GM12875 (cell line): ENCODE results near the gene SUCLG2.
A peak's percentile ranks its signal among the peaks of the same experiment; 100 is the strongest.

Source experiments
- H3K4me3 ChIP-seq: one replicate; pipeline ENCODE4 v1.5.1; 2011; ENCODE audit warnings: low read depth, low read length, control low read depth
- TF ChIP-seq, protein P1 (sequence below): IDR thresholded peaks from 2 replicates; pipeline ENCODE4 v1.5.1; 2011; ENCODE audit warnings: low read depth, mild to moderate bottlenecking, control low read depth, inconsistent platforms, low read length, moderate library complexity, borderline replicate concordance; ENCODE audit not compliant: insufficient read depth

SUCLG2 gene, protein sequence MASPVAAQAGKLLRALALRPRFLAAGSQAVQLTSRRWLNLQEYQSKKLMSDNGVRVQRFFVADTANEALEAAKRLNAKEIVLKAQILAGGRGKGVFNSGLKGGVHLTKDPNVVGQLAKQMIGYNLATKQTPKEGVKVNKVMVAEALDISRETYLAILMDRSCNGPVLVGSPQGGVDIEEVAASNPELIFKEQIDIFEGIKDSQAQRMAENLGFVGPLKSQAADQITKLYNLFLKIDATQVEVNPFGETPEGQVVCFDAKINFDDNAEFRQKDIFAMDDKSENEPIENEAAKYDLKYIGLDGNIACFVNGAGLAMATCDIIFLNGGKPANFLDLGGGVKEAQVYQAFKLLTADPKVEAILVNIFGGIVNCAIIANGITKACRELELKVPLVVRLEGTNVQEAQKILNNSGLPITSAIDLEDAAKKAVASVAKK

DNA sequence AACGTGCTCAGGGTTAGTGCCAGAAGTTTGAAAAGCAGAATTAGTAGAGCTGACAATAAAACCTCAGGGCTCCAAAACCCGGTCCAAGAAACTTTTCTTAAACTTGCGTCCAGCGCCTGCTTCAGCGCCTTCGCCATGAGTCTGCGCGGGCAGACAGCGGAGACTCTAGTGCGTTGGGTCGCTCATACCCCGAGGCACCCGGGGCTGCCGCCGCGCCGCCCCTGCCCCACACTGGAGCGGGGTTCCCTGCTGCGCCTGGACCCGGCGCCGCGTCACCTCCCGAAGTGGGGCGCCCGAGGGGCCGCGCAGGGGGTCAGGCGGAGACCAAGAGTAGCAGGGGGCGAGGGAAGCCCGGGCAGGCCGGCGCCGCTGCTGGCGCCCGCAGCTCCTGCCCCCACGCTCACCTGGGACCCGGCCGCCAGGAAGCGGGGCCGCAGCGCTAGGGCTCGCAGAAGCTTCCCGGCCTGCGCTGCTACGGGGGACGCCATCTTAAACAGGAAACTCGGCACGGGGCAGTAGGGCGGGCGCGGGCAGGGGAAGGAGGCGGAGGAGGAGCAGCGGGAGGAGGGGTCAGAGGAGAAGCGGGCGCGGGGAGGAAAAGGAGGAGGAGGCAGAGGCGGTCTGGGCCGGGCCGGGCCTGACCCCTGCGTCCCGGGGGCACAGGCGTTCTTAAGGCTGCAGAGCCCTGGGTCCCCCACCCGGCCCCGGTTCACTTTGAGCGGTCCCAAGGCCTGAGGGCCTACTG, at the start of gene SUCLG2:
SUCLG2 (minus strand) TSS at position 514 of the 745 bp plus-strand sequence; CDS start at position 488, 26 bp downstream.
- peak within 1 kb of the TSS; percentile 75 for H3K4me3 ChIP-seq
- TF ChIP-seq, protein P1, sequence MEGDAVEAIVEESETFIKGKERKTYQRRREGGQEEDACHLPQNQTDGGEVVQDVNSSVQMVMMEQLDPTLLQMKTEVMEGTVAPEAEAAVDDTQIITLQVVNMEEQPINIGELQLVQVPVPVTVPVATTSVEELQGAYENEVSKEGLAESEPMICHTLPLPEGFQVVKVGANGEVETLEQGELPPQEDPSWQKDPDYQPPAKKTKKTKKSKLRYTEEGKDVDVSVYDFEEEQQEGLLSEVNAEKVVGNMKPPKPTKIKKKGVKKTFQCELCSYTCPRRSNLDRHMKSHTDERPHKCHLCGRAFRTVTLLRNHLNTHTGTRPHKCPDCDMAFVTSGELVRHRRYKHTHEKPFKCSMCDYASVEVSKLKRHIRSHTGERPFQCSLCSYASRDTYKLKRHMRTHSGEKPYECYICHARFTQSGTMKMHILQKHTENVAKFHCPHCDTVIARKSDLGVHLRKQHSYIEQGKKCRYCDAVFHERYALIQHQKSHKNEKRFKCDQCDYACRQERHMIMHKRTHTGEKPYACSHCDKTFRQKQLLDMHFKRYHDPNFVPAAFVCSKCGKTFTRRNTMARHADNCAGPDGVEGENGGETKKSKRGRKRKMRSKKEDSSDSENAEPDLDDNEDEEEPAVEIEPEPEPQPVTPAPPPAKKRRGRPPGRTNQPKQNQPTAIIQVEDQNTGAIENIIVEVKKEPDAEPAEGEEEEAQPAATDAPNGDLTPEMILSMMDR: no peak

DNA sequence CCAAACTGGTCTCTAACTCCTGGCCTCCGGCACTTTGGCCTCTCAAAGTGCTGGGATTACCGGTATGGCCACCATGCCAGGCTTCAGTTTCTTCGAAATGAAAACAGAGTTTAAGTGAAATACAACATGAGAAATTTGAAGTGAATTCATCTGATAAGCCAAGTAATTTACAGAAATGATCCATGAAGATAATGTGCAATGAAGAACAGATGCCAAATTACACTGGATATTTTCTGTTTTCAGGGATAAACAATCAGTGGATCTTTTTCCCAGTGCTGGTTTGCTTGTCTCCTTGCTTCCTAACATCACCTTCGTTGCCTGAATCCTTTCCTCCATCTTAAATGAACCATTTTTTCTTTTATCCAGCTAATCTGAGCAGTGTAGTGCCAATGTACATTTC, 46.2 kb upstream of the SUCLG2 start:
- TF ChIP-seq, protein P1: no peak

DNA sequence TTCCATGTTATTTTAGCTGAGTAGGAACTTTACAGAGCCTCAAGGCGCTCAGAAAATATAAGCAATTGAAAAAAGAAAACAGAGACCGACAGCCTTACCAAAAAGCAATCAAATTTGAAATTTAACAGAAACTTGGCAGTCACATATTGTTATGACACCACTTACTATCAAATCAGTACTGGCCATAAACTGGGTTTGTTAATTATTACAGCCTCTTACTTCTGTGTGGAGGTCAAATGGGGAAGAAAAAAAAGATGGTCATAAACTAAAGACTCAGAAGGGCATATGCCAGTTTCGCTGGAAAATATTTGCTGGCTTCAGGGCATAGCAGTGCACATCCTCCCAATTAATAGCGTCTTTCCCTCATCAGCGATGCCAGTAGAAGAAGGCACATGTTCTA, 45.5 kb upstream of the SUCLG2 start:
- H3K4me3 ChIP-seq: no peak overlapping the region
- TF ChIP-seq, protein P1: no peak

More for the DNA sequence above, 46.2 kb upstream of the SUCLG2 start:
- no peak overlapping the region for H3K4me3 ChIP-seq

DNA sequence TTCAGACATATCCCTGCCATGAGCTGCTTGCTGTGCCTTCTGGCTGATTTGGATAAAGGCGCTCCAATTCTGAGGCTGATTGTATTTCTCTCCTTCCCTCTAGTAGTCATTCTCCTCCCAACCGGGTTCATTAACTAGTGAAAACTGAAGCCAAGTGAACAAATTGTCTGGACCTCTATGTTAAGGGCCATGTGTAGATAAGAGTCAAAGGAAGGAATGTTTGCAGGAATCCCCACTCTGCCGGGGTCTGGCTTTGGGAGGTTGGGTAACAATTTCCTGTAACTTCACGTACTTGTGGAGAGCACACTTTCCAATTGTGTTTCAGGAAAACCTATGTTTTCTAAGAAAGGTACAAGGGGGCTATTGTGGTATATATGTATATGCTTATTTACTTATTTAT, 38.2 kb upstream of the SUCLG2 start:
- no peak overlapping the region for H3K4me3 ChIP-seq
- TF ChIP-seq, protein P1: no peak

DNA sequence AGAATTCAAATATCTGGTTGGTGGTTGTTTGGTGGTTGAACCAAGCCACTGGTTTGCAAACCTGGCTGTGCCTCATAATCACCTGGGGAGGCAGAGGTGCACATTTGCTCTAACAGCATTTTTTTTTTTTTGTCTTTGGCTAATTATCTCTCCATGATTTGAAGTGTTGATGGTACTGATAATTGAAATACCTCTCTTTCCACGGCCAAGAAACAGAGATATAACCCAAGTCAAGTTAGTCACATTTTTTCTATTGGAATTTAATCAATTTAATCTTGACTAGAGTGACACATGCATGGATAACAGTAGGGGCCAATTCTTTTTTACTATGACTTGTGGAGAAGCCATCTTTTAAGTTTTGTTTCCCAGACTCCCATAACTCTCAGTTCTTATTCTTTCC, 37.5 kb upstream of the SUCLG2 start:
- TF ChIP-seq, protein P1: no peak
- H3K4me3 ChIP-seq: no peak overlapping the region

DNA sequence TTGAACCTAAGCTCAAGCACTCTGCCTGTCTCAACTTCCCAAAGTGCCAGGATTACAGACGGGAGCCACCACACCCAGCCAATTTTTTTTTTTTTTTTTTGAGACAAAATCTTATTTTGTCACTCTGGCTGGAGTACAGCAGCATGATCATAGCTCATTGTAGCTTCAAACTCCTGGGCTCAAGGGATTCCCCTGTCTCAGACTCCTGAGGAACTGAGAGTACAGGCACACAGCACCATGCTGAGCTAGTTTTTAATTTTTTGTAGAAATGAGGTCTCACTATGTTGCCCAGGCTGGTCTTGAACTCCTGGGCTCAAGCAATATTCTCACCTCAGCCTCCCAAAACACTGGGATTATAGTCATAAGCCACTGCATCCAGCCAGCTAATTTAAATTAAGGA, 36.8 kb upstream of the SUCLG2 start:
- no peak overlapping the region for H3K4me3 ChIP-seq
- TF ChIP-seq, protein P1: no peak
